OCI-LY7 (cell line): ENCODE measurements around the gene ALDH3A1.

ENCODE experiments used
- CTCF ChIP-seq: fragments of 200-600 bp; sonication (generic); conservative IDR thresholded peaks from 2 replicates; pipeline ENCODE4 v1.5.1; 2014; ENCODE audit warnings: mild to moderate bottlenecking, antibody characterized with exemption, low read length, moderate library complexity, mixed read lengths
- EZH2phosphoT487 ChIP-seq: fragments of 200-600 bp; sonication (generic); IDR thresholded peaks from 2 replicates; pipeline ENCODE4 v1.6.1; 2018; ENCODE audit warnings: low read depth, borderline replicate concordance, mild to moderate bottlenecking, mixed run types, antibody characterized with exemption, low read length, moderate library complexity, mixed read lengths

GRCh38 chr17:19742495-19742894 is 5.6 kb downstream of the ALDH3A1 start:
- TF ChIP-seq CTCF (no peak), EZH2phosphoT487 (no peak)
